ENCODE measurements around the gene AP4B1.

AP4B1 gene

DNA sequence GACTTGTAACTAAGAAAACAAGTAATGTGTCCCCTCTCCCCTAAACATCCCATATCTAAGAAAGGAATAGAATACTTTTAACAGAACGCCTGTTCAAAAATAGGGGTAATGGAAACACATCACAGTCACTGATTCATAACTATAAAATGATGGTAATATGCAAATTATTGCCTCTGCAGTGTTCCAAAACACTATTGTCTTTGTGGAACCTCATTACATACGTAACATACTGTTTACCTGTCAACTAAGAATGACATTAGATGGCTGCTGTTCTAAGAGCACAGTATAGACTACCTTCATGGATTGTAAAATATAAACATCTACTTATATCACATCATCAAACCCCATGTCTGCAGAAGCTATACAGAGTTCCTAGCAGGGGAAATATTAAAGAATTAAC lies 13.8 kb downstream of the AP4B1 start:
- no peak for DNase-seq (ENCODE audit: low read depth, low spot score)
- TF ChIP-seq, protein P1, sequence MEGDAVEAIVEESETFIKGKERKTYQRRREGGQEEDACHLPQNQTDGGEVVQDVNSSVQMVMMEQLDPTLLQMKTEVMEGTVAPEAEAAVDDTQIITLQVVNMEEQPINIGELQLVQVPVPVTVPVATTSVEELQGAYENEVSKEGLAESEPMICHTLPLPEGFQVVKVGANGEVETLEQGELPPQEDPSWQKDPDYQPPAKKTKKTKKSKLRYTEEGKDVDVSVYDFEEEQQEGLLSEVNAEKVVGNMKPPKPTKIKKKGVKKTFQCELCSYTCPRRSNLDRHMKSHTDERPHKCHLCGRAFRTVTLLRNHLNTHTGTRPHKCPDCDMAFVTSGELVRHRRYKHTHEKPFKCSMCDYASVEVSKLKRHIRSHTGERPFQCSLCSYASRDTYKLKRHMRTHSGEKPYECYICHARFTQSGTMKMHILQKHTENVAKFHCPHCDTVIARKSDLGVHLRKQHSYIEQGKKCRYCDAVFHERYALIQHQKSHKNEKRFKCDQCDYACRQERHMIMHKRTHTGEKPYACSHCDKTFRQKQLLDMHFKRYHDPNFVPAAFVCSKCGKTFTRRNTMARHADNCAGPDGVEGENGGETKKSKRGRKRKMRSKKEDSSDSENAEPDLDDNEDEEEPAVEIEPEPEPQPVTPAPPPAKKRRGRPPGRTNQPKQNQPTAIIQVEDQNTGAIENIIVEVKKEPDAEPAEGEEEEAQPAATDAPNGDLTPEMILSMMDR (IDR thresholded peaks at IDR 0.05; ENCODE audit: low read depth, low read length): no peak
- no peak overlapping the region for H3K4me3 ChIP-seq (ENCODE audit: low read depth, low read length)
- in situ Hi-C loops (cut with HindIII; ENCODE audit: low sequenced_read_pairs): no loop called here

DNA sequence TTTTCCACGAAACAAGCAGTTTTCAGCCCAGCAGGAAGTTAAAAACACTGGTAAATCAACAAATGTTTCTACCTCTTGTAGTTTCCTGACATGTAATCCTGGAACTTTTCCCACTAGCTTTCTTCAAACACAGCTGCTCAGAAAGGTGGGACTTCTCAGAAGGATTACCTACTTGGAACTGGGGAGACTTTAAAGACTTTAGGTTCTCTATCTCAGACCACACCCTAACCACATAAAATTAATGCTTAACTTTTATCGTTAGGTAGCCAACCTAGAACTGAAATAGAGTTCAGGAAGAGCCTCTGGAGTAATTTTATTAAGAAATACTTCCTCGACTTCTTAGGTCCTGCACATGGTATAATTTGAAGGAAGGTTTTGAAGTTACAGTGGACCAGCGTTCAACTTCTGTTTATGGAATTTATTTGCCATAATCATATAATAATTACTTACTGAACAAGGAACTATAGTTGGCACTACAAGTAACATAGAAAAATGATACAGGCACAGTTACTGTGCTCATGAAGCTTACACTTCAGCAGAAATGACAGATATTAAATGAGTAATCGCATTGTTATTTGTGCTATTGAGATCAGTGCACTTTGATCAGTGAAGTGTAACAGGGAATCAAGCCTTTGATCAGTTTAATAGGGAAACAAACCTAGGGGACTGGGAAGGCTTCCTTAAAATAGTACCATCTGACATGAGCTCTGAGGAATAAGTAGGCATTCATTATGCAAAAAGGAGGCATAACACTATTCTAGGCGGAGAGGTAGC lies 17.0 kb downstream of the AP4B1 start, which contains the start of gene BCL2L15:
TSS of gene BCL2L15 (minus strand) at position 180 of the 774 bp plus-strand sequence. CDS start 206 bp downstream, outside the sequence.
- H3K4me3 ChIP-seq (ENCODE audit: low read depth, low read length): no peak within 1 kb of the TSS
- no peak for DNase-seq (ENCODE audit: low read depth, low spot score)
- in situ Hi-C loops (cut with HindIII; ENCODE audit: low sequenced_read_pairs): no loop called here
- TF ChIP-seq, protein P1 (IDR thresholded peaks at IDR 0.05; ENCODE audit: low read depth, low read length): no peak

DNA sequence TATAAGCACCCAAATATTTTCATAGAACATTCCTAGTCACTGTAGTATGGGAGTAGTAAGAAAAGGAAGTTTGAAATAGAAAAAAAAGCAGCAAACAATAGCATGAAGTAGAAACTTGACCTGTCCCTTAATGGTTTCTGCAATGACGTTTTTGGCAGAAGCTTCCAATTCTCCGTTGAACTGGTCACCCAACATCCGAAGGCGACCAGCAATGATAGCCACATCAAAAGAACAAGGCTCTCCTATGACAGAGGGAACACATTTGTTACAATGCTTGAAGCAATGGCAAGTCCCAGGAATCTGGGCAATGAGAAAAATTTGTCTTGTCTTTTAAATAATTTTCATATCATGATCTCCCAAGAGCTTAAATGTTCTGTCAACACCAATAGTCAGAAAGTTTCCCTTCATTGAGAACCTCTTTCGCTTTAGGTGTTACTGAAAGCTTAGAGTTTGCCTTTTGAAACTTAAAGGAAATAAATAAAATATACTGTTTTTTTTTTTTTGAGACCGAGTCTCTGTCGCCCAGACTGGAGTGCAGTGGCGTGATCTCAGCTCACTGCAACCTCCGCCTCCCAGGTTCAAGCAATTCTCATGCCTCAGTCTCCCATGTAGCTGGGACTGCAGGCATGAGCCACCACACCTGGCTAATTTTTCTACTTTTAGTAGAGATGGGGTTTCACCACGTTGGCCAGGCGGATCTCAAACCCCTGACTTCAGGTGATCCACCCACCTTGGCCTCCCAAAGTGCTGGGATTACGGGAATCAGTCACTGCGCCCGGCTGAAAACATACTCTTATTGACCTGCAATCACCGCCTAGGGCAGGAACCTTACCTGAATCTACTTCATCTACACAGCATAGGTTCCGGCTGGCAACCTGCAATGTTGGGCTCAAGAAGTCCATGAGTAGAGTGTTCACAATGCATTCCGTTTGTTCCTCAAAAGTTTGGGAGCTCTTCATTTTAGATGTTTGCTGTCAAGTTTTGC lies 17.9 kb downstream of the AP4B1 start:
- in situ Hi-C loops (cut with HindIII; ENCODE audit: low sequenced_read_pairs): no loop called here
- no peak overlapping the region for H3K4me3 ChIP-seq (ENCODE audit: low read depth, low read length)
- DNase-seq (ENCODE audit: low read depth, low spot score): no peak
- TF ChIP-seq, protein P1 (IDR thresholded peaks at IDR 0.05; ENCODE audit: low read depth, low read length): no peak

DNA sequence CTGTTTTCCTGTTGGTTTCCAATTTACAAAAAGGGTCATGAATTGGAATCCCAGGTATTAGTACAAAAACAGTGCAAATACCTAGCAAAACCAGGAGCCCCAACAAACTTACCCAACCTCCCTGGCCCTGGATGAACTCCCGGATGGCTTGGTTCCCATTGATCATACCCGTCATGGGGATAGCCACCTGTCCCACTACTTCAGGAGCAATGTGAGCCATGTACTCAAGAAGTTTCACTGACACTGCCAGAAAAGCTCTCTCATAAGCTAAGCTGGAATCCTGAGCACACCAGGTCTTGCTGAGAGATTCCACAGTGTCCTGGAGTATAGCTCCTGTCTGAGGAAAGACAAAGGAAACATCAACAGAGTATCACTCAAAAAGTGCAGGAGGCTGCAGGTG lies 22.9 kb downstream of the AP4B1 start:
- H3K4me3 ChIP-seq (ENCODE audit: low read depth, low read length): no peak overlapping the region
- TF ChIP-seq, protein P1 (IDR thresholded peaks at IDR 0.05; ENCODE audit: low read depth, low read length): no peak
- no peak for DNase-seq (ENCODE audit: low read depth, low spot score)
- in situ Hi-C loops (cut with HindIII; ENCODE audit: low sequenced_read_pairs): no loop called here

DNA sequence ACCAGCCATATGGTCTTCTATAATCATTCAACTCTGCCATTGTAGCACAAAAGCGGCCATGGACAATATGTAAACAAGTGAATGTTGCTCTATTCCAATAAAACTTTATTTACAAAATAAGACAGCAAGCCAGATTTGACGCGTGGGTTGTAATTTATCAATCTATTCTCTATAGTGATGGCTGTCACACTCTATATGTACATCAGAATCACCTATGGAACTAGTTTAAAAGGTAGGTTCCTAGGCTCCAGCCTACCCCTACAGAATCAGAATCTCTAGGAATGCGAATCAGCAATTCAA lies 24.9 kb downstream of the AP4B1 start:
- in situ Hi-C loops (cut with HindIII; ENCODE audit: low sequenced_read_pairs): no loop called here
- DNase-seq (ENCODE audit: low read depth, low spot score): no peak
- H3K4me3 ChIP-seq (ENCODE audit: low read depth, low read length): no peak overlapping the region
- TF ChIP-seq, protein P1 (IDR thresholded peaks at IDR 0.05; ENCODE audit: low read depth, low read length): no peak

DNA sequence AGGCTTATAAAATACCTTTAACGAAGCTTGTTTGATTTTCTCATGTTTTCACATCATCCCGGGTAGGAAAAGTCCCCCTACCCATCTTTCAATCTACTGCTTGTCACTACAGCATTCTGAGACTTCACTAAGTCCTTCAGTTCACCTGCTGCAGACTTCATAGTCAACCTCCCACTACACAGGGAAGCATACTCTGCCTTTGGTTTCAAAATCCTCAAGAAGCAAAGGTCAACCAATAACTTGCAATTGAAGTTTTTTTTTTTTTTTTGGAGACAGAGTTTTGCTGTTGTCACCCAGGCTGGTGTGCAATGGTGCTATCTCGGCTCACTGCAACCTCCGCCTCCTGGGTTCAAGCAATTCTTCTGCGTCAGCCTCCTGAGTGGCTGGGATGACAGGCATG lies 28.4 kb downstream of the AP4B1 start:
- in situ Hi-C loops (cut with HindIII; ENCODE audit: low sequenced_read_pairs): no loop called here

More for the DNA sequence above, 28.4 kb downstream of the AP4B1 start:
- no peak overlapping the region for H3K4me3 ChIP-seq (ENCODE audit: low read depth, low read length)
- TF ChIP-seq, protein P1 (IDR thresholded peaks at IDR 0.05; ENCODE audit: low read depth, low read length): no peak
- no peak for DNase-seq (ENCODE audit: low read depth, low spot score)

All from astrocyte of the spinal cord (primary cell).